ENCODE data around the gene CASP8AP2.
A peak's percentile ranks its signal among the peaks of the same experiment; 100 is the strongest.
"Not testable (repeated sequence)": the region's sequence is repeated elsewhere in the genome, so short reads cannot be mapped to it uniquely, and the experiment has no call there.

CASP8AP2 gene

DNA sequence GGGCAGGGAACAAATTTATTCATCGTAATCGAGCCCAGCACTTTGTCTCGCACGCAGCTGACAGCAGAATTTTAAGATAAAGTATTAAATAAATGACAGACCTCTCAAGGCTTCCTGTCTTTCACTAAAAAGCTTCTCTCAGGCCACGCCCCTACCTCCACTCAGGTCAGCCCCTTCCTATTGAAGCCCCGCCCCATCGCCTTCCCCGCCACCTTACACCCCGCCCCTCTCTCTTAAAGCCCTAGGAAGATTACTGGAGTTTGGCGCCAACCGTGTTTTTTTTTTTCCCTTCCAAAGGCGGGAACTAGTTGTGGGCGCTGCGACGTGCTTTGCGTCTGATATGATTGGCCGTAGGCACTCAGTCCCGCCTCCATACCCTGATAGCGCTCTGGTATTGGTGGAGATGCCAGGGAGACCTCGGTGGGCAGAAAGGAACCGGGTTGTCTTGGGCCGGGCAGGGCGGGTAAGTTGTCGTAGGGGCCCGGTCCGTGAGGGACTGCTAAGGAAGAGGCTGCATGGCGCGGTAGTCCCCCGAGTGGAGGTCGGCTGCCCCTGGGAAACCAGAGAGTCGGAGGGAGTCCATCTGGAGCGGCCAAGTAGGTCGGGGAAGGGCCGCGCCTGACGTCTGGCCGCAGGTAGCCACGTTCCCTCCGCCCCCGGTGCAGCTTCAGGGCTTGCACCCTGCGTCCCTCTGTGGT lies at the start of gene CASP8AP2:
TSS of gene CASP8AP2 (plus strand) at position 409 of the 698 bp plus-strand sequence.
- peak; percentile 98 for DNase-seq

- DNase-seq = no peak
These were observed 48.3 kb upstream of the CASP8AP2 start for GRCh38 chr6:89781070-89782034.

DNA sequence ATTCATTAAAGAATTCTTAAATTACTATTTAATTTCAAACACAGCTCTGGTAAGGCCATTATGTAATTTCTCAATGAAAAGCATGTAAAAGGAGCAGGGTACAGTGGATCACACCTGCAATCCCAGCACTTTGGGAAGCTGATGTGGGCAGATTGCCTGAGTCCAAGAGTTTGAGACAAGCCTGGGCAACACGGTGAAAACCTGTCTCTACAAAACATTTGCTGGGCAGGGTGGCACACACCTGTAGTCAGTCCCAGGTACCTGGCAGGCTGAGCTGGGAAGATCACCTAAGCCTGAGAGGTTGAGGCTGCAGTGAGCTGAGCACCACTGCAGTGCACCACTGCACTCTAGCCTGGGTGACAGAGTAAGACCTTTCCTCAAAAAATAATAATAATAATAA lies 47.5 kb upstream of the CASP8AP2 start:
- DNase-seq = no peak

DNA sequence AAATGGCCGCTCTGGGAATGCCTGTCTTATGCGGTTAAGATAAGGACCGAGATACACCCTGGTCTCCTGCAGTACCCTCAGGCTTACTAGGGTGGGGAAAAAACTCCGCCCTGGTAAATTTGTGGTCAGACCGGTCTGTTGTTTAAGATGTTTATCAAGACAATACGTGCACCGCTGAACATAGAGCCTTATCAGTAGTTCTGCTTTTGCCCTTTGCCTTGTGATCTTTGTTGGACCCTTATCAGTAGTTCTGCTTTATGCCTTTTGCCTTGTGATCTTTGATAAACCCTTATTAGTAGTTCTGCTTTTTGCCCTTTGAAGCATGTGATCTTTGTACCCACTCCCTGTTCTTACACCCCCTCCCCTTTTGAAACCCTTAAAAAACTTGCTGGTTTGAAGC lies 46.4 kb upstream of the CASP8AP2 start:
- not testable (repeated sequence) for DNase-seq

GRCh38 chr6:89784838-89785237 lies 44.8 kb upstream of the CASP8AP2 start:
- DNase-seq = no peak

GRCh38 chr6:89786970-89787369 lies 42.7 kb upstream of the CASP8AP2 start:
- DNase-seq = no peak

- DNase-seq = no peak
These were observed 41.9 kb upstream of the CASP8AP2 start for GRCh38 chr6:89787660-89788328.

GRCh38 chr6:89789980-89790379 lies 39.7 kb upstream of the CASP8AP2 start:
- DNase-seq = no peak

DNA sequence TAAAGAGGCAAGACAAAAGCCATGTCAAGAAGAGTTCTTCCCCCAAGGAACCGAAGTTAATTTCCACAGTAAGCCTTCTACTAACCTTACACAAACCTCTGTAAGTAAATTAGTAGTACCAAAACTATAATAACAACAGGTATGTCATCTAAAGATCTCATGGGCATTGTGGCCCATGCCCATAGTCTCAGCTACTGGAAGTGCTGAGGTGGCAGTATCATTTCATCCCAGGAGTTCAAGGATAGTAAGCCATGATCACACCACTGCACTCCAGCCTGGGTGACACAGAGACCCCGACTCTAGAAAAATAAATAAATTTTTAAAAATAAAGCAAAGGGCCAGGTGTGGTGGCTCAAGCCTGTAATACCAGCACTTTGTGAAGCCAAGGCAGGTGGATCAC lies 39.3 kb upstream of the CASP8AP2 start:
- no peak for DNase-seq

DNA sequence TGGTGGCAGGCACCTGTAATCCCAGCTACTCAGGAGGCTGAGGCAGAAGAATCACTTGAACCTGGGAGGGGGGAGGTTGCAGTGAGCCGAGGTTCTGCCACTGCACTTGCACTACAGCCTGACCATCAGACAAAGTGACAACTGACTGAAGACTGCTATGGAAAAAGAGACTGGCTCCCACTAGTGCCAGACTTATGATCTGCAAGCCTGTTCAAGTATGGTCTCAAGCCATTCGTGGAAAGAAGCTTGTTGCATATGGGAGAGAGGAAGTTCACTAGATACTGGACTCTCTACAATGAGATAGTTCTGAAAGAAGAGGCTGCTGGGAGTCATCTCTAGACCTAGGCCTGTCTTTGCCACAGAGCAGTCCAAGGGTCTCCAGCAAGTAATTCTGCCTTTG lies 36.8 kb upstream of the CASP8AP2 start:
- peak; percentile 26 for DNase-seq

DNA sequence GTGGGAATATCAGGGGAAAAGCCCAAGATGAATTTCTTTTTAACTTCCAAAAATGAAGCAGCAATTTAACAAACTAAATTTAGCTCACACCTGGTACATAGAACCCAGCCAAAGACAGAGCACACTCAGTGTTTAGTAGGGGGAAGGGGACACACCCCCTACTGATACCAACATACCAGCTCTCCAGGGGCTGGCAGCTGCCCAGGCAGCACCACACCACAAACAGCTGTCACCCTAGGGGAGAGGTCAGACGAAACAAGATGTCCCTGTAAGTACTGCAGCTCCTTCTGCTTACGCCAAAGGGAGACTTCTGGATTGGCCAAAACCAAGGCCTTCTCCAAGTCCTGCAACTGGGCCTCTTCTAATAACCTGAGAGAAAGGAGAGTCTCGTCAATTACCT lies 36.1 kb upstream of the CASP8AP2 start:
- DNase-seq = no peak

- DNase-seq = peak; percentile 26
These were observed 35.4 kb upstream of the CASP8AP2 start for GRCh38 chr6:89794324-89794723.

- no peak for DNase-seq
These were observed 32.4 kb upstream of the CASP8AP2 start for GRCh38 chr6:89797317-89797716.

- no peak for DNase-seq
These were observed 30.6 kb upstream of the CASP8AP2 start for GRCh38 chr6:89799096-89799495.

DNA sequence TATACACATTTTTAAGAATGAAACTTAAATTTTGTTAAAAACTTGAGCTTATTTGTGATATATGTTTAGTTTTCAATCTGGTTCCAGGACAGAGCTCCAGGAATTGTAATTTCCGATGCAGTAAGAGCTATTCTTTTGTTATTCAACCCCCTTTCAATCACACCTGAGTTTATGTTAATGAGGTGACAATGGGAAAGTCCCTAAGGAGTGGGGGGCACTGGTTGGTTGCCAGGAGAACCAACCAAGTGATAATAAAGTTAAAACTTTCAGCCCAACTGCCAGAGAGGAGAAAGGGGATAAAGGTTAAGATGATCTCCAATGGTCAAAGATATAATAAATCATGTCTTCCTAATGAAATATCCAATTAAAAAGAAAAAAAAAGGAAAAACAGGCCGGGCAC lies 29.9 kb upstream of the CASP8AP2 start:
- DNase-seq = no peak

GRCh38 chr6:89803271-89803670 lies 26.4 kb upstream of the CASP8AP2 start:
- DNase-seq = no peak

- DNase-seq = no peak
These were observed 23.8 kb upstream of the CASP8AP2 start for GRCh38 chr6:89805814-89806371.

GRCh38 chr6:89807581-89807980 lies 22.1 kb upstream of the CASP8AP2 start:
- no peak for DNase-seq

GRCh38 chr6:89813422-89813821 lies 16.3 kb upstream of the CASP8AP2 start:
- not testable (repeated sequence) for DNase-seq

DNA sequence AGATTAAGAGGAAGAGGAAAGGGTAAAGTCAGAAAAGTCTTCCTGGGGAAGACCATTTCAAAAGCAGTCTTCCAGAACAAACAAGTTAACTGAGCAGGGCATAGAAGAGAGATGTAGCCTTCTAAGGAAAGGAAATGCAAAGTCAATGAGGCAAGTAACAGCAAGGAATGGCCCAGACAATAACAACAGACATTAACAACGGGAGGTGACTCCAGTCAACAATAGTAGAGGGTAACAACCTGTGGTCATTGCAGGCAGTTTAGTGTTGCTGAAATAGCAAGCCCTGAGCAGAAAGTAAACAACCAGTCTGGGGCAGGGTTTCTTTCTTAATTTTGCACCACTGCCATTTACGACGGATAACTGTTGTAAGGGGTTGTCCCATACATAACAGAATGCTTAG lies 12.2 kb upstream of the CASP8AP2 start:
- no peak for DNase-seq

- DNase-seq = peak; percentile 28
These were observed 10.7 kb upstream of the CASP8AP2 start for GRCh38 chr6:89818977-89819335.

DNA sequence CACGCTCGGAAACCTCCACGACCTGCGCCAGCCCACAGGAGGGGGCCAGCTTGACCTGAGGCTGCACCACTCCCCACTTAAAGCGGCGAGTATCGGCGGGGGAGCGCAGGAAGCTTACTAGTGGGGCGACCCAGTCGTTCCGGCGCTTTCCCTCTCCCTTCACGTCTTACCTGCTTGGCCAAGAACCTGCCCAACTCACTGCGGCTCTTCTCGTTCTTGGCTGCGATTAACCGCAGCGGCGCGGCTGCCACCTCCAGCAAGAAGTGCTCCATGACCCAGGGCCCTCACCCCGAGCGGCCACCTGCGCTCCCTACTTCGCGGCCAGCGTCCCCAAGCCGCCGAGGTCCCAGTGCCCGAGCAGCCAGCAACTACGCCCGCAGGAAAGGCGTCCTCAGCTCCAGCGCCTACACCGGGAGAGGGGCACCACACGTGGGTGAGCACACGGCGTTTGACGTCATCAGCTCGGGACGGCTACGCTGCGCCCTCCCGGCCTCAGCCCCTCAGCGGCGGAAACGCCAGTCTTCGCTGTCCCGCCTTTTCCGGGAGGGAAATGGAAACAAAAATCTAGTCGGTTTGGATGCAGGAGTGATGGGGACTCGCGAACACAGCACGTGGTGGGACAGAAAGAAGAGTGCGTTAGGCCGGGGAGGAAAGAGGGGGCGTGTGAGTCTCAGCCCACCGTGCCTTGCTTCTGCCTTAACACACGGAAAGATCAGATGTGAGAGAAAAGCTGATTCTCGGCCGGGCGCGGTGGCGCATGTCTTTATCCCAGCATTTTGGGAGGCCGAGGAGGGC lies 10.1 kb upstream of the CASP8AP2 start, which contains the start of gene MDN1:
TSS of gene MDN1 (minus strand) at position 459 of the 795 bp plus-strand sequence. CDS start at position 272, 187 bp downstream.
- peak; percentile 89 for DNase-seq

All from CD4-positive, alpha-beta T cell treated with Interleukin-17A for 1 hour (primary cell).